LNCaP clone FGC (cell line): ENCODE results near the gene COX5A.
A peak's percentile ranks its signal among the peaks of the same experiment; 100 is the strongest.
"Not testable (repeated sequence)": the region's sequence is repeated elsewhere in the genome, so short reads cannot be mapped to it uniquely, and the experiment has no call there.

Experiments used
- DNase-seq: peaks from one replicate; pipeline ENCODE4 v3.0.0-alpha.2; 2011; ENCODE audit warnings: low read depth
- H3K4me3 ChIP-seq: 2 replicates; pipeline ENCODE4 v1.5.1; 2011; ENCODE audit warnings: mild to moderate bottlenecking, low read depth, low read length, control low read depth
- TF ChIP-seq, protein P1 (sequence below): IDR thresholded peaks from 2 replicates; pipeline ENCODE4 v1.5.1; 2012; ENCODE audit warnings: mild to moderate bottlenecking; ENCODE audit not compliant: control insufficient read depth, insufficient read depth; ENCODE audit errors: extremely low read depth

Gene COX5A

DNA sequence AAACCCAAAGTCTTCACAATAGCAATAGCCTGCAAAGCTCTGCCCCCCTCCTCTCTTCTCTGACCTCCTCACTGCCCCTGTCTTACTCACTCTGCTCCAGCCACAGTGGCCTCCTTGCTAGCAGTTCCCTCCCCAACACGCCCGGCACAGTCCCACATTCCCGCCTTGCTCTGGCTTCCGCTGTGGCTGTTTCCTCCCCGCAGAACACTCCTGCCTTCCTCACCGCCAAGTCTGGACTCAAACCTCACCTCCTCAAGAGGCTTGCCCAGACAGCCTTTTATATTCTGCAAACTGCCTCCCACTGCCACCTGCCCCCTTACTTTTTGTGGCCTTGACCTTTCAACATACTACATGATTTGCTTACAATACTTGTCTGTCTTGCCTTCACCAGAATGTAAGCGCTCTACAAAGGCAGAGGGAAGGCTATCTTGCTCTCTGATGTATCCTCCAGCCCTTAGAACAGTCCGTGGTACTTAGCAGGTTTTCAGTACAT lies 48.4 kb downstream of the COX5A start:
- H3K4me3 ChIP-seq = peak overlapping the region; percentile 99
- no peak for DNase-seq
- TF ChIP-seq, protein P1, sequence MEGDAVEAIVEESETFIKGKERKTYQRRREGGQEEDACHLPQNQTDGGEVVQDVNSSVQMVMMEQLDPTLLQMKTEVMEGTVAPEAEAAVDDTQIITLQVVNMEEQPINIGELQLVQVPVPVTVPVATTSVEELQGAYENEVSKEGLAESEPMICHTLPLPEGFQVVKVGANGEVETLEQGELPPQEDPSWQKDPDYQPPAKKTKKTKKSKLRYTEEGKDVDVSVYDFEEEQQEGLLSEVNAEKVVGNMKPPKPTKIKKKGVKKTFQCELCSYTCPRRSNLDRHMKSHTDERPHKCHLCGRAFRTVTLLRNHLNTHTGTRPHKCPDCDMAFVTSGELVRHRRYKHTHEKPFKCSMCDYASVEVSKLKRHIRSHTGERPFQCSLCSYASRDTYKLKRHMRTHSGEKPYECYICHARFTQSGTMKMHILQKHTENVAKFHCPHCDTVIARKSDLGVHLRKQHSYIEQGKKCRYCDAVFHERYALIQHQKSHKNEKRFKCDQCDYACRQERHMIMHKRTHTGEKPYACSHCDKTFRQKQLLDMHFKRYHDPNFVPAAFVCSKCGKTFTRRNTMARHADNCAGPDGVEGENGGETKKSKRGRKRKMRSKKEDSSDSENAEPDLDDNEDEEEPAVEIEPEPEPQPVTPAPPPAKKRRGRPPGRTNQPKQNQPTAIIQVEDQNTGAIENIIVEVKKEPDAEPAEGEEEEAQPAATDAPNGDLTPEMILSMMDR = no peak

DNA sequence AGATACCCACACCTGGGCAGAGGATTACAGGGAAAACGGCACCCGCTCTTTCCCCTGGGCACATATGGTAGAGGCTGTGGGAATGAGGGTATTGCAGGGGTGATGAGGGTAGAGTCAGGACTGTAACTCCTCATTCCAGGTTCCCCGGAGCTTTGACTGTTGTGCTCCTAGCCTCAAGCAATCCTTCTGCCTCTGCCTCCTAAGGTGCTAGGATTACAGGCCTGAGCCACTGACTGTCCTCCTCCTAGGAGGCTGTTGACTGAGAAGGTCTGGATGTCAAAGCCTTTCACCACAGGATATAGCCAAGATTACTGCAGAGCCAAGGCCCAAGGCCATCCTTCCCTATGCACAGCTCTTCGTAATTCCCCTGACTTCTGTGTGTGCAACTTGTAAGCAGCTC lies 49.2 kb downstream of the COX5A start:
- TF ChIP-seq, protein P1 = no peak
- no peak for DNase-seq
- H3K4me3 ChIP-seq = no peak overlapping the region

DNA sequence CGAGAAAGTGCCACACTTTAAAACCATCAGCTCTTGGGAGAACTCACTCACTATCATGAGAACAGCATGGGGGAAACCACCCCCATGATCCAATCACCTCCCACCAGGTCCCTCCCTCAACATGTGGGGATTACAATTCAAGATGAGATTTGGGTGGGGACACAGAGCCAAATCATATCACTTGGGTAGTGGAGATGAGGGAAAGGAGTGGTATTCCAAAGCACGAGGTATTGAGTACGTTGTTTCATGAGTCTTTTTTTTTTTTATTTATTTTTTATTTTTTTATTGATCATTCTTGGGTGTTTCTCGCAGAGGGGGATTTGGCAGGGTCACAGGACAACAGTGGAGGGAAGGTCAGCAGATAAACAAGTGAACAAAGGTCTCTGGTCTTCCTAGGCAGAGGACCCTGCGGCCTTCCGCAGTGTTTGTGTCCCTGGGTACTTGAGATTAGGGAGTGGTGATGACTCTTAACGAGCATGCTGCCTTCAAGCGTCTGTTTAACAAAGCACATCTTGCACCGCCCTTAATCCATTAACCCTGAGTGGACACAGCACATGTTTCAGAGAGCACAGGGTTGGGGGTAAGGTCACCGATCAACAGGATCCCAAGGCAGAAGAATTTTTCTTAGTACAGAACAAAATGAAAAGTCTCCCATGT lies 50.2 kb downstream of the COX5A start:
- H3K4me3 ChIP-seq, DNase-seq: not testable (repeated sequence)

DNA sequence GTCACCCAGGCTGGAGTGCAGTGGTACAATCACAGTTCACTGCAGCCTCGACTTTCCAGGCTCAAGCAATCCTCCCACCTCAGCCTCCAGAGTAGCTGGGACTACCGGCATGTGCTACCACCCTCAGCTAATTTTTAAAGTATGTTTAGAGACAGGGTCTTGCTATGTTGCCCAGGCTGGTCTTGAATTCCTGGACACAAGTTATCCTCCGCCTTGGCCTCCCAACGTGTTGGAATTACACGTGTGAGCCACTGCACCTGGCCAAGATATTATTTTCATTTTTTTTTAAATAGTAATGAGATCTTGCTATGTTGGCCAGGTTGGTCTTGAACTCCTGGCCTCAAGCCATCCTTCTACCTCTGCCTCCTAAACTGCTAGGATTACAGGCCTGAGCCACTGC lies 52.4 kb downstream of the COX5A start:
- TF ChIP-seq, protein P1 = no peak
- no peak for DNase-seq
- H3K4me3 ChIP-seq = no peak overlapping the region

DNA sequence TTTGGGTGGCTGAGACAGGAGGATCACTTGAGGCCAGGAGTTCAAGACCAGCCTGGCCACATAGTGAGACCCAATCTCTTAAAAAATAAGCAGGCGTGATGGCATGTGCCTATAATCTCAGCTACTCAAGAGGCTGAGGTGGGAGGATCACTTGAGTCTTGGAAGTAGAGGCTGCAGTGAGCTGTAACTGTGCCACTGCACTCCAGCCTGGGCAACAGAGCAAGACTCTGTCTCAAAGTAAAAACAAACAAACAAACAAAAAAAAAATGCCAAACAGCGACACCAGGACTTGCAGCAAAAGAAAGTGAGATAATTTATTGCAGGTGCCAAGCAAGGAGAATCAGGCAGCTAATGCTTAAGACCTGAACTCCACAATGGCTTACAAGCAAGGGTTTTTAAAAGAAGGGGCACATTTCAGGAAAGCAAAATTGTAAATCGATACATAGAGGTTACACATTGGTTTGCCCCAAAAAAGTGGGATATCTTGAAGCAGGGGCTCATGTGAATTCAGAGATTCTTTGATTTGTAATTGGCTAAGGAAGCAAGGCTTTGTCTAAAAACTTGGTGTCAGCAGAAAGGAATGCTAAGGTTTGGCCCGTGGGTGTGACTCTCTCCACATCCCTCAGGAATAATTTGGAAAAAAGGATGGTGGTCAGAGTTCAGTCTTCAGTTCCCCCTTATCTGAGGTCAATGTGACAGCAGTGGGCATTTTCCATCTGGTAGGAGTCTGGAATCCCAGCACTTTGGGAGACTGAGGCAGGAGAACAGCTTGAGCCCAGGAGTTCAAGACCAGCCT lies 53.2 kb downstream of the COX5A start:
- TF ChIP-seq, protein P1 = no peak
- DNase-seq = no peak
- no peak overlapping the region for H3K4me3 ChIP-seq

DNA sequence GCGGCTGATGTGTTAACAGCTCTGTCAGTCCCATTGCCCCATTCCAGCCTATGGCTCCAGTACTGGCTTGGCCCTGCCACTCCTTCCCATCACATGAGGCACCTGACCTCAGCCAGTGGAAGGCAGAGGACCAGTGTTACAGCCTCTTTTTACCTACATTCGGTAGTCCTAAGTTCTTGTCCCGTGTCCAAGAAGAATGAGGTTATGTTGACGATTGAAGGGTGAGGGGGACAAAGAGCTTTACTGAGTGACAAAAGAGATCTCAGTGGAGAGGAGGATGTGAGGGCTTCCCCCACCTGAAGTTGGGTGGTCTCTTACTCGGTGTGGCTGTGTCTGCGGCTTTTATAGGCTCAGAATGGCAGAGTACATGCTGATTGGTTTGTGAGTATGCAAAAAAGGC lies 55.3 kb downstream of the COX5A start:
- H3K4me3 ChIP-seq = no peak overlapping the region
- TF ChIP-seq, protein P1 = no peak
- no peak for DNase-seq

DNA sequence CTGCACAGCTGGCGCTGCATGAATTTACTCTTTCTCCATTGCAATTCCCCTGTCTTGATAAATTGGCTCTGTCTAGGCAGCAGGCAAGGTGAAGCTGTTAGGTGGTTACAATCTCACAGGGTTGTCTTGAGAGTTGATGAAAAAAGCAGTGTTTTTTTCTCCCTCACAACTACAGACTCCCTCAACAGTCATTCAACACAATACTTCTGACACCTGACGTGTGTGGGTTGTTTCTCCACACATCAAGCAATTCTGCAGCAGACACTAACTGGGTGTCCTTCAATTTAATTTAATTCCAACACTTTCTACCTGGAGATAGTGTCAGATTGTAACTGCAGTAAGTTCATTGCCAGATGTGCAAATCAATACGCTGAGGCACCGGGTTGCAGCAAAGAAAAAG lies 59.6 kb downstream of the COX5A start:
- no peak overlapping the region for H3K4me3 ChIP-seq

More for the DNA sequence above, 59.6 kb downstream of the COX5A start:
- DNase-seq = no peak
- TF ChIP-seq, protein P1 = no peak
